K562 treated with DMSO at 1 percent for 24 hours (cell line): ENCODE measurements around the gene RECQL. TPM values are rescaled to one million over a fixed set of nuclear protein-coding genes. Genes with fewer than 3 reads are reported as not detected.

Experiments used
- total RNA-seq: library from RNA; unstranded; fragments of 300-600 nt; gene quantifications from 2 replicates; pipeline ENCODE4 v1.2.3, GENCODE V29; 2022; ENCODE audit warnings: low read depth; ENCODE audit not compliant: insufficient read depth

The RECQL gene, protein sequence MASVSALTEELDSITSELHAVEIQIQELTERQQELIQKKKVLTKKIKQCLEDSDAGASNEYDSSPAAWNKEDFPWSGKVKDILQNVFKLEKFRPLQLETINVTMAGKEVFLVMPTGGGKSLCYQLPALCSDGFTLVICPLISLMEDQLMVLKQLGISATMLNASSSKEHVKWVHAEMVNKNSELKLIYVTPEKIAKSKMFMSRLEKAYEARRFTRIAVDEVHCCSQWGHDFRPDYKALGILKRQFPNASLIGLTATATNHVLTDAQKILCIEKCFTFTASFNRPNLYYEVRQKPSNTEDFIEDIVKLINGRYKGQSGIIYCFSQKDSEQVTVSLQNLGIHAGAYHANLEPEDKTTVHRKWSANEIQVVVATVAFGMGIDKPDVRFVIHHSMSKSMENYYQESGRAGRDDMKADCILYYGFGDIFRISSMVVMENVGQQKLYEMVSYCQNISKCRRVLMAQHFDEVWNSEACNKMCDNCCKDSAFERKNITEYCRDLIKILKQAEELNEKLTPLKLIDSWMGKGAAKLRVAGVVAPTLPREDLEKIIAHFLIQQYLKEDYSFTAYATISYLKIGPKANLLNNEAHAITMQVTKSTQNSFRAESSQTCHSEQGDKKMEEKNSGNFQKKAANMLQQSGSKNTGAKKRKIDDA
- 28.3 and 29.4 TPM in 2 replicates for total RNA-seq

GRCh38 chr12:21501258-21502163 is at the start of gene RECQL, which contains the start of gene GOLT1B:
Gene RECQL, minus strand, starts transcription at chr12:21501635. Its CDS starts 2,065 bp downstream, at chr12:21499570.
Gene GOLT1B, plus strand, starts transcription at chr12:21501789. Its CDS starts 135 bp downstream, at chr12:21501924.

DNA sequence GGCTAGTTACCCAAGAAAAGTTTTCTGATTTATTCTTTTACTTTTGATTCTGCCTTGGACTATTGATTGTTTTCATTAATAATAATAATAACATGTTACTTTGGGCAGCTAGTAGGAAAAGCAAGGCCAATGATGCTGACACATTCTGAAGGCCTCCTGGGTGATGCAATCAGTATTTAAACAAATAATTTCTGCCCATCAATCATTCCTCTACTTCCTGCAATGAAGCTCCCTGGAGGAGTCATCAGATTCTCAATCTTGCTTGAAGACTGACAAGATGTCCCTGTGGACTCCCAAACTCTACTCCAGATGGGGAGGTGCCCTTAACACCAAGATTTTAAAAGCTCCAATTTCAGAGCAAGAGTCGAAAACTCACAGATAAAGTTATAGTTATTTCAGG is 24.6 kb upstream of the RECQL start, which contains the start of gene SPX:
Gene SPX (plus strand): TSS at position 244 of the 400 bp plus-strand sequence. CDS start 177 bp downstream, outside the sequence.

Other genes with a start within 250 kb of the RECQL start
- 3.6 and 4.0 TPM in 2 replicates for gene SLCO1A2, start 166.7 kb downstream of the RECQL start, total RNA-seq
- not detected in 2 replicates for gene IAPP, start 128.7 kb downstream of the RECQL start, total RNA-seq
- gene PYROXD1, start 64.0 kb downstream of the RECQL start, total RNA-seq, result 2.9 and 4.0 TPM in 2 replicates
- gene GOLT1B, start 154 bp upstream of the RECQL start, total RNA-seq, result 7.7 and 67.5 TPM in 2 replicates
- 0.49 and 0.91 TPM in 2 replicates for gene SPX, start 24.7 kb upstream of the RECQL start, total RNA-seq
- gene GYS2, start 103.2 kb upstream of the RECQL start, total RNA-seq, result not detected in 2 replicates
- 448 and 481 TPM in 2 replicates for gene LDHB, start 156.2 kb upstream of the RECQL start, total RNA-seq